Gastroesophageal sphincter (tissue), 4 donors: ENCODE results near the gene NFKBIE. TPM values are rescaled to one million over a fixed set of nuclear protein-coding genes. Genes with fewer than 3 reads are reported as not detected.
A peak's percentile ranks its signal among the peaks of the same experiment; 100 is the strongest.

Experiments used
- ATAC-seq: fragments of 150-250 bp; one replicate; pipeline ENCODE4 v1.9.1; 2016; ENCODE audit warnings: mild to moderate bottlenecking, moderate library complexity
- H3K27ac ChIP-seq, 4 donors: fragments of 200-600 bp; sonication (generic) in 3 of 4; 1 replicate in 3 of 4; 2 replicates in 1 of 4; pipeline ENCODE4 v1.5.1; 2016 to 2019
- H3K27me3 ChIP-seq: fragments of 200-600 bp; sonication (generic); one replicate; pipeline ENCODE4 v1.5.1; 2019
- H3K36me3 ChIP-seq, 2 donors: fragments of 200-600 bp; sonication (generic); one replicate each; pipeline ENCODE4 v1.5.1; 2019; ENCODE audit warnings: control low read depth in 1 of 2
- H3K4me1 ChIP-seq, 3 donors: fragments of 200-600 bp; sonication (generic); 1 replicate in 2 of 3; 2 replicates in 1 of 3; pipeline ENCODE4 v1.5.1; 2016 to 2019; ENCODE audit warnings: control low read depth in 2 of 3
- H3K4me3 ChIP-seq, 2 donors: fragments of 200-600 bp; sonication (generic); one replicate each; pipeline ENCODE4 v1.5.1; 2019; ENCODE audit warnings: mild to moderate bottlenecking in 1 of 2, moderate library complexity in 1 of 2
- H3K9me3 ChIP-seq, 3 donors: fragments of 200-600 bp; sonication (generic); one replicate each; pipeline ENCODE4 v1.5.1; 2017 to 2019; ENCODE audit warnings: control low read depth in 2 of 3
- EP300 ChIP-seq: sonication (generic); formaldehyde crosslinking; IDR thresholded peaks from one replicate; pipeline ENCODE4 v1.6.1; 2017; ENCODE audit warnings: antibody characterized with exemption, mild to moderate bottlenecking
- POLR2A ChIP-seq, 2 donors: fragments of 450-650 bp; IDR thresholded peaks; one replicate each; pipeline ENCODE4 v1.6.1; 2017; ENCODE audit warnings: antibody characterized with exemption in 2 of 2, mild to moderate bottlenecking in 2 of 2, moderate library complexity in 1 of 2
- POLR2AphosphoS5 ChIP-seq: sonication (generic); formaldehyde crosslinking; IDR thresholded peaks from one replicate; pipeline ENCODE4 v1.6.1; 2017; ENCODE audit warnings: antibody characterized with exemption
- WGBS, 2 donors: methylation state at CpG; one replicate each; pipeline ENCODE4 v1.1.5; 2018; ENCODE audit warnings: low coverage in 1 of 2; 5-methylcytosine and 5-hydroxymethylcytosine counted together
- total RNA-seq, 4 donors: library from RNA; depleted of rRNA; stranded (reverse); fragments of >200 nt; gene quantifications; one replicate each; pipeline ENCODE4 v1.1.0, GENCODE V29; 2016
- TF ChIP-seq, protein P1 (sequence below), 4 experiments: fragments of 200-600 bp in 2 of 4; fragments of 450-650 bp in 2 of 4; sonication (generic) in 1 of 4; IDR thresholded peaks; one replicate each; pipeline ENCODE4 v1.5.1; 2017 to 2019; ENCODE audit warnings: antibody characterized with exemption in 4 of 4, mild to moderate bottlenecking in 2 of 4, moderate library complexity in 2 of 4

The NFKBIE gene
- total RNA-seq, 4 donors from 2014 or later: 4.2 to 13.4 (median 5.7) TPM

- Histone ChIP-seq H3K4me3 (peak overlapping the region; percentile 79 to 99), H3K36me3 (peaks cover 0 to 69% of the 10 kb centered on the region in 2 donors), H3K4me1 (peaks cover 0 to 60% (median 12%) of the 10 kb centered on the region in 3 donors), H3K27ac (peak overlapping the region; percentile 63 to 94 (median 90)), H3K9me3 (no peaks in the 10 kb centered on the region), H3K27me3 (no peaks in the 10 kb centered on the region)
- 0 to 1% methylated on average over 4 to 9 of the region's 12 CpGs for WGBS, 2 donors
- ATAC-seq: no peak
- TF ChIP-seq EP300 (no peak), POLR2A (IDR thresholded peaks at IDR 0.05) (no peak), POLR2AphosphoS5 (no peak)
- TF ChIP-seq, protein P1, sequence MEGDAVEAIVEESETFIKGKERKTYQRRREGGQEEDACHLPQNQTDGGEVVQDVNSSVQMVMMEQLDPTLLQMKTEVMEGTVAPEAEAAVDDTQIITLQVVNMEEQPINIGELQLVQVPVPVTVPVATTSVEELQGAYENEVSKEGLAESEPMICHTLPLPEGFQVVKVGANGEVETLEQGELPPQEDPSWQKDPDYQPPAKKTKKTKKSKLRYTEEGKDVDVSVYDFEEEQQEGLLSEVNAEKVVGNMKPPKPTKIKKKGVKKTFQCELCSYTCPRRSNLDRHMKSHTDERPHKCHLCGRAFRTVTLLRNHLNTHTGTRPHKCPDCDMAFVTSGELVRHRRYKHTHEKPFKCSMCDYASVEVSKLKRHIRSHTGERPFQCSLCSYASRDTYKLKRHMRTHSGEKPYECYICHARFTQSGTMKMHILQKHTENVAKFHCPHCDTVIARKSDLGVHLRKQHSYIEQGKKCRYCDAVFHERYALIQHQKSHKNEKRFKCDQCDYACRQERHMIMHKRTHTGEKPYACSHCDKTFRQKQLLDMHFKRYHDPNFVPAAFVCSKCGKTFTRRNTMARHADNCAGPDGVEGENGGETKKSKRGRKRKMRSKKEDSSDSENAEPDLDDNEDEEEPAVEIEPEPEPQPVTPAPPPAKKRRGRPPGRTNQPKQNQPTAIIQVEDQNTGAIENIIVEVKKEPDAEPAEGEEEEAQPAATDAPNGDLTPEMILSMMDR (IDR thresholded peaks at IDR 0.05): no peak
Observed at GRCh38 chr6:44256775-44257024, 8.7 kb downstream of the NFKBIE start.

GRCh38 chr6:44255871-44256774 is 9.2 kb downstream of the NFKBIE start:
- no peak for ATAC-seq
- WGBS, 2 donors: 16 to 23% methylated on average over 4 to 10 of the region's 15 CpGs
- Histone ChIP-seq H3K27me3 (no peaks in the 10 kb centered on the region), H3K4me3 (peak overlapping the region; percentile 79 to 99), H3K9me3 (no peaks in the 10 kb centered on the region), H3K36me3 (peaks cover 0 to 69% of the 10 kb centered on the region in 2 donors), H3K27ac (peak overlapping the region in 3 of 4 donors; percentile 87 to 94 (median 92)), H3K4me1 (peaks cover 0 to 64% (median 12%) of the 10 kb centered on the region in 3 donors)
- no peak for TF ChIP-seq EP300
- TF ChIP-seq POLR2AphosphoS5: no peak
- TF ChIP-seq POLR2A (IDR thresholded peaks at IDR 0.05): no peak
- TF ChIP-seq, protein P1 (IDR thresholded peaks at IDR 0.05): no peak

DNA sequence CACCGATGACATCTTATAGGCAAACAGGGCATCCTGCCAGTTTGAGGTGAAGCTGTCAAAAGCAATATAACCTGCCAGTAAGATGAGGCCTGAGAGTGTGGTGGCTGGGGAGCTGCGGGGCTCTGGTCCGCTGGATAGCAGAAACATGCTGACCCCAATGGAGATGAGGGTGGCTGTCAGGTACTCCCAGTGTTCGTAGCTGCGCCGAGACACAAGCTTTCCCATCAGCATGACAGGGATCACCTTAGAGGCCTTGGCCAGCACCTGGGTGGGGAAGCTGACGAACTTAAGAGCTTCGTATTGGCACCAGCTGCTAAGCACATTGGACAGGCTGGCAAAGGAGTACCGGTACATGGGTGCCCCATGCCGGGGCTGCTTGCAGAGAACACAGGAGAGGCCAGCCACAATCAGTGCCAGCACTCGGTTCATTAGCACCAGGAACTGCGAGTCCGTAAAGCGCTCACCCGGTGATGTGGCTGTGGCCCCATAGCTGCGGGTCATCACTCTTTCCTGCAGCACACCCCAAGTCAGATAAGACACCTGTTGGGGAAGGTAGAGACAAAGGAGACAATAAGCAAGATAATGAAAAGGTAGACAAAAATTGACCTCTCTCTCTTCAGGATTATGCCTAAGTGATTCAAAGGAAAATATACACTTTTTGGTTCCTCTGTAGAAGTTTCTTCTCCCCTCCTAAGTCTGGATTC is 10.1 kb downstream of the NFKBIE start:
- Histone ChIP-seq H3K4me3 (no peak overlapping the region), H3K27me3 (no peaks in the 10 kb centered on the region), H3K36me3 (peaks cover 0 to 77% of the 10 kb centered on the region in 2 donors), H3K27ac (peak overlapping the region in 2 of 4 donors; percentile 11 to 92), H3K4me1 (peaks cover 0 to 72% (median 12%) of the 10 kb centered on the region in 3 donors), H3K9me3 (no peaks in the 10 kb centered on the region)
- ATAC-seq: no peak
- WGBS, 2 donors: 14 to 52% methylated on average over 1 to 4 of the region's 16 CpGs
- TF ChIP-seq POLR2A (IDR thresholded peaks at IDR 0.05) (no peak), POLR2AphosphoS5 (peak; percentile 51)

GRCh38 chr6:44254191-44255104 is 10.9 kb downstream of the NFKBIE start:
- H3K4me1 ChIP-seq: peaks cover 0 to 80% (median 16%) of the 10 kb centered on the region in 3 donors
- no peak overlapping the region for H3K4me3 ChIP-seq
- TF ChIP-seq POLR2AphosphoS5 (no peak), EP300 (no peak), POLR2A (IDR thresholded peaks at IDR 0.05) (no peak)
- TF ChIP-seq, protein P1 (IDR thresholded peaks at IDR 0.05): no peak
- WGBS, 2 donors: 55 to 60% methylated on average over 1 to 2 of the region's 12 CpGs
- peaks cover 0 to 77% of the 10 kb centered on the region in 2 donors for H3K36me3 ChIP-seq
- ATAC-seq: no peak
- no peaks in the 10 kb centered on the region for H3K9me3 ChIP-seq
- no peaks in the 10 kb centered on the region for H3K27me3 ChIP-seq
- H3K27ac ChIP-seq: peak overlapping the region in 1 of 4 donors; percentile 92
